ENCODE results near the gene MBNL1. TPM values are rescaled to one million over a fixed set of nuclear protein-coding genes. Genes with fewer than 3 reads are reported as not detected.
A peak's percentile ranks its signal among the peaks of the same experiment; 100 is the strongest.

The MBNL1 gene
- total RNA-seq, 1 experiment from 2014 or later = 200 TPM

- no peak overlapping the region for H3K27ac ChIP-seq (ENCODE audit: low read depth, low read length)
- H3K9me2 ChIP-seq (ENCODE audit: insufficient read depth) = no peaks in the 10 kb centered on the region
- H3K4me1 ChIP-seq (ENCODE audit: control insufficient read depth in 1 of 2, insufficient read depth in 2 of 2, low read length in 2 of 2) = peaks cover 18 to 30% of the 10 kb centered on the region in 2 experiments
- peak; percentile 30; the same call in 1 of the 2 replicates for ATAC-seq
- no peak overlapping the region for H3K9ac ChIP-seq (ENCODE audit: low read length)
- H2AFZ ChIP-seq (ENCODE audit: low read depth, low read length, poor library complexity, severe bottlenecking) = no peak overlapping the region
- peaks cover 97% of the 10 kb centered on the region for H3K79me2 ChIP-seq (ENCODE audit: insufficient read depth, low read length)
- no peak for TF ChIP-seq POLR2AphosphoS5 (IDR thresholded peaks at IDR 0.05; ENCODE audit: low read depth, low read length)
- ChIA-PET POLR2A (no interaction called here), RAD21 (ENCODE audit: low non-redundant PET in 1 of 2, low total read pairs in 2 of 2, uncharacterized antibody in 2 of 2, unreplicated experiment in 2 of 2) (no interaction called here), CTCF (no interaction called here)
- intact Hi-C loops (cut with micrococcal nuclease) = no loop called here
- no TSS peak for BruUV-seq (replicated peaks)
- peaks cover 19% of the 10 kb centered on the region; the same call in 1 of the 2 replicates for H4K20me1 ChIP-seq (ENCODE audit: insufficient read depth)
- H3K4me3 ChIP-seq (replicated peaks in 1 of 2; ENCODE audit: low read depth in 1 of 2, low read length in 2 of 2) = no peak overlapping the region
- no peaks in the 10 kb centered on the region for H3K9me3 ChIP-seq (ENCODE audit: control insufficient read depth in 1 of 2, insufficient read depth in 1 of 2, low read depth in 1 of 2, low read length in 2 of 2)
- no peak for DNase-seq (ENCODE audit: low read depth, low spot score)
- H3K4me2 ChIP-seq (ENCODE audit: low read length) = no peak overlapping the region
- no peaks in the 10 kb centered on the region for H3K27me3 ChIP-seq (ENCODE audit: insufficient read depth, low read length)
- no peaks in the 10 kb centered on the region for H3K36me3 ChIP-seq (ENCODE audit: control insufficient read depth in 1 of 2, insufficient read depth in 2 of 2, low read length in 2 of 2)
Observed at GRCh38 chr3:152403632-152404066, 134.9 kb downstream of the MBNL1 start.

GRCh38 chr3:152404976-152405375 lies 136.2 kb downstream of the MBNL1 start:
- no peaks in the 10 kb centered on the region for H3K9me3 ChIP-seq (ENCODE audit: control insufficient read depth in 1 of 2, insufficient read depth in 1 of 2, low read depth in 1 of 2, low read length in 2 of 2)
- POLR2A ChIA-PET = no interaction called here
- BruUV-seq (replicated peaks) = no TSS peak
- peaks cover 10 to 18% of the 10 kb centered on the region in 2 experiments for H3K4me1 ChIP-seq (ENCODE audit: control insufficient read depth in 1 of 2, insufficient read depth in 2 of 2, low read length in 2 of 2)
- no peak overlapping the region for H3K9ac ChIP-seq (ENCODE audit: low read length)
- intact Hi-C loops (cut with micrococcal nuclease) = no loop called here
- peaks cover 19% of the 10 kb centered on the region; the same call in 1 of the 2 replicates for H4K20me1 ChIP-seq (ENCODE audit: insufficient read depth)
- no peak overlapping the region for H3K4me3 ChIP-seq (replicated peaks in 1 of 2; ENCODE audit: low read depth in 1 of 2, low read length in 2 of 2)
- CTCF ChIA-PET = no interaction called here
- ATAC-seq (no peak), DNase-seq (ENCODE audit: low read depth, low spot score) (no peak)
- H2AFZ ChIP-seq (ENCODE audit: low read depth, low read length, poor library complexity, severe bottlenecking) = no peak overlapping the region
- H3K4me2 ChIP-seq (ENCODE audit: low read length) = no peak overlapping the region
- H3K27me3 ChIP-seq (ENCODE audit: insufficient read depth, low read length) = no peaks in the 10 kb centered on the region
- no peaks in the 10 kb centered on the region for H3K36me3 ChIP-seq (ENCODE audit: control insufficient read depth in 1 of 2, insufficient read depth in 2 of 2, low read length in 2 of 2)
- peaks cover 95% of the 10 kb centered on the region for H3K79me2 ChIP-seq (ENCODE audit: insufficient read depth, low read length)
- RAD21 ChIA-PET (ENCODE audit: low non-redundant PET in 1 of 2, low total read pairs in 2 of 2, uncharacterized antibody in 2 of 2, unreplicated experiment in 2 of 2) = no interaction called here
- TF ChIP-seq YY1 (IDR thresholded peaks at IDR 0.05; ENCODE audit: extremely low read depth, insufficient replicate concordance, low read depth, low read length) (no peak), RAD21 (IDR thresholded peaks at IDR 0.05; ENCODE audit: low read depth) (no peak), EGR1 (IDR thresholded peaks at IDR 0.05; ENCODE audit: low read depth) (no peak), FOSL1 (IDR thresholded peaks at IDR 0.05; ENCODE audit: low read depth) (no peak), ZFX (IDR thresholded peaks at IDR 0.05) (no peak), SRF (IDR thresholded peaks at IDR 0.05; ENCODE audit: low read depth) (no peak)
- H3K9me2 ChIP-seq (ENCODE audit: insufficient read depth) = no peaks in the 10 kb centered on the region
- no peak overlapping the region for H3K27ac ChIP-seq (ENCODE audit: low read depth, low read length)
